HFF-Myc (cell line): ENCODE results near the gene PPP1R14B.

Experiments
- DNase-seq: peaks from one replicate; pipeline ENCODE4 v3.0.0-alpha.2; 2011; ENCODE audit warnings: low read depth; ENCODE audit errors: extremely low read depth
- H3K4me3 ChIP-seq: replicated peaks from 2 replicates; pipeline ENCODE4 v1.5.1; 2011; ENCODE audit warnings: low read depth, mild to moderate bottlenecking, control low read depth, low read length
- CTCF ChIP-seq: IDR thresholded peaks from 2 replicates; pipeline ENCODE4 v1.5.1; 2012; ENCODE audit warnings: mild to moderate bottlenecking, low read depth, low read length, control low read depth; ENCODE audit errors: missing control alignments

Gene PPP1R14B

GRCh38 chr11:64227405-64227956, 19.3 kb downstream of the PPP1R14B start:
- no peak for DNase-seq
- peak overlapping the region; percentile 84 for H3K4me3 ChIP-seq
- TF ChIP-seq CTCF = no peak

- no peak for TF ChIP-seq CTCF
- H3K4me3 ChIP-seq = peak overlapping the region; percentile 84
- no peak for DNase-seq
Measured at GRCh38 chr11:64226507-64227051, 20.2 kb downstream of the PPP1R14B start.

GRCh38 chr11:64225608-64226506, 20.9 kb downstream of the PPP1R14B start, which contains the start of the genes NUDT22 and TRPT1:
Gene NUDT22 (plus strand): TSS chr11:64226274. CDS start chr11:64226653, 379 bp downstream.
Gene TRPT1 (minus strand): TSS chr11:64226186. CDS start chr11:64225860, 326 bp downstream.
- no peak for DNase-seq
- peak within 1 kb of the TSS; percentile 84 for H3K4me3 ChIP-seq
- TF ChIP-seq CTCF = no peak

GRCh38 chr11:64224891-64225607, 21.7 kb downstream of the PPP1R14B start:
- peak overlapping the region; percentile 84 for H3K4me3 ChIP-seq
- peak; percentile 1 for TF ChIP-seq CTCF
- DNase-seq = no peak

GRCh38 chr11:64224151-64224890, 22.4 kb downstream of the PPP1R14B start:
- DNase-seq = no peak
- H3K4me3 ChIP-seq = no peak overlapping the region
- TF ChIP-seq CTCF = no peak
